ENCODE measurements around the gene ANKRD44.
A peak's percentile ranks its signal among the peaks of the same experiment; 100 is the strongest.

The ANKRD44 gene

DNA sequence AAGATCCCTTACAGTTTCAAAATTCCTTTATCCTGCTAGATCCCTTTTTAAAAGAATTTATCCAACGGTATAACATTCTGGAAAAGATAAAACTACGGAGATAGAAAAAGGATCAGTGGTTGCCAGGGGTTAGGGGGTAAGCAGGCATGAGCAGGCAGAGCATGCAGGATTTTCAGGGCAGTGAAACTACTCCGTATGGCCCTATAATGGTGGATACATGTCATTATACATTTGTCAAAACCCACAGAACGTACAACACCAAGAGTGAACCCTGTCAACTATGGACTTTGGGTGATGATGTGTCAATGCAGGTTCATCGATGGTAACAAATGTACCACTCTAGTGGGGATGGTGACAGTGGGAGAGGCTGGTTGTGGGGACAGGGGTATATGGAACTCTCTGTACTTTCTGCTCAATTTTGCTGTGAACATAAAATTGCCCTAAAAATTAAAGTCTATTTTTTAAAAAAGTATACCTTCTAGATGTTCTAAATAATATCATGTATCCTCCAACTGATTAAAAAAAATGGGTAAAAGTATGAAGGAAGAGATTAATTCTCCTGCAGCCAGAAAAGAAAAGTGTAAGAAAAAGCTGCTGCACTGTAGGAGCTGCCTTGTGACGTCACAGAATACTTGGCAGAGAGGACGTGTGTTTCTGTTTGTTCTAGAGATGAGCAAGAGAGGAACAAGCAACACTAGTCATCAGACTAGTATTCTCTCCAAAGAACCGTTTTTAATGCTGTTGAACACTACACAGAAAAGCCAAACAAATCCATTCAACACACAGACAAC lies 23.6 kb downstream of the ANKRD44 start:
- TF ChIP-seq, protein P1, sequence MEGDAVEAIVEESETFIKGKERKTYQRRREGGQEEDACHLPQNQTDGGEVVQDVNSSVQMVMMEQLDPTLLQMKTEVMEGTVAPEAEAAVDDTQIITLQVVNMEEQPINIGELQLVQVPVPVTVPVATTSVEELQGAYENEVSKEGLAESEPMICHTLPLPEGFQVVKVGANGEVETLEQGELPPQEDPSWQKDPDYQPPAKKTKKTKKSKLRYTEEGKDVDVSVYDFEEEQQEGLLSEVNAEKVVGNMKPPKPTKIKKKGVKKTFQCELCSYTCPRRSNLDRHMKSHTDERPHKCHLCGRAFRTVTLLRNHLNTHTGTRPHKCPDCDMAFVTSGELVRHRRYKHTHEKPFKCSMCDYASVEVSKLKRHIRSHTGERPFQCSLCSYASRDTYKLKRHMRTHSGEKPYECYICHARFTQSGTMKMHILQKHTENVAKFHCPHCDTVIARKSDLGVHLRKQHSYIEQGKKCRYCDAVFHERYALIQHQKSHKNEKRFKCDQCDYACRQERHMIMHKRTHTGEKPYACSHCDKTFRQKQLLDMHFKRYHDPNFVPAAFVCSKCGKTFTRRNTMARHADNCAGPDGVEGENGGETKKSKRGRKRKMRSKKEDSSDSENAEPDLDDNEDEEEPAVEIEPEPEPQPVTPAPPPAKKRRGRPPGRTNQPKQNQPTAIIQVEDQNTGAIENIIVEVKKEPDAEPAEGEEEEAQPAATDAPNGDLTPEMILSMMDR (IDR thresholded peaks at IDR 0.05; ENCODE audit: control extremely low read depth, extremely low read depth, low read depth, missing control alignments), result no peak
- ChIA-PET CTCF (interaction anchor here (1.0 to 1.8 kb wide), 3 partner anchors 10 to 16 kb away, joined by 3 to 11 read pairs (median 5); no protein-coding TSS in a partner anchor), POLR2A (interaction anchor here (0.5 kb wide), 1 partner anchor 13 kb away, joined by 6 read pairs; no protein-coding TSS in a partner anchor)
- peak; percentile 68 for DNase-seq (ENCODE audit: extremely low spot score)

DNA sequence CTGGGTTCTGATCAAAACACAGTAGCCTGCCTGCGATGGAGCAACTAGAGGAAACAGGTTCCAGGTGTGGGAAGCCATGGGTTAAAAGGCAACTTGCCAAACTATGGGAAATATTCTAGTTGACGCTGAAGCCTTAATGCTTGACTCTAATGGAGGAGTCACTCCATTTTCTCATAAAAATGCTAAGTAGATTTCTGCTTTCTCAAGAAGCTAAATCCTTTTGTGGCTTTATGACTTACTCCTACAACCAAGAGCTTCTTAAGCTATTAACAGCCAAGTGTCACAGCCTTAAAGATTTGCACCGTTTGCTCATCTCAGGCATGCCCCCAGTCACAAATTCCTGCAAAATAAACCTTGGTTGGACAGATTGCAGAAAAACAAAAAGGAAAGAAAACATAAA lies 25.2 kb downstream of the ANKRD44 start:
- ChIA-PET CTCF (interaction anchor here (0.9 to 1.8 kb wide), 10 partner anchors 9 to 93 kb away, joined by 3 to 5 read pairs (median 3); no protein-coding TSS in a partner anchor), POLR2A (no interaction called here)
- TF ChIP-seq, protein P1 (IDR thresholded peaks at IDR 0.05; ENCODE audit: control extremely low read depth, extremely low read depth, low read depth, missing control alignments), result no peak
- no peak for DNase-seq (ENCODE audit: extremely low spot score)

DNA sequence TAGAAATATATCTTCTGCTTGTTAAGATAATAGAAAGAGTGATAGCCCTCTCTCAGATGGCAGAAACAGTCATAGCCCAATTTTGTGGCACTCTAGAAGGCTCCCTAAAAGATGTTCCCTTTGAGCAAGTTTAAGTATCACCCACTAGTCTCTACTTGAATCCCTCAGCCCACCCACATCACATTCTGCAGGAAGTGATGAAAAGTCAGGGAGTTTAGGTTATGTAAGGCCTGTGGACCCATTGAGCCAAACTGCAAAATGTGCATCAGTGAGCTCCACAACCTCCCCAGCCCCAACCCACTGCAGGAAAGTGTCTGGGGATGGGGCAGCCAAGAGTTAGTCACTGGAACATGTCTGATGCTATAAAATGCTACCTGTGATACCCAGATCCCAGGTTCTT lies 25.6 kb downstream of the ANKRD44 start:
- TF ChIP-seq, protein P1 (IDR thresholded peaks at IDR 0.05; ENCODE audit: control extremely low read depth, extremely low read depth, low read depth, missing control alignments), result no peak
- CTCF ChIA-PET, result interaction anchor here (0.9 to 1.8 kb wide), 9 partner anchors 8 to 93 kb away, joined by 3 to 5 read pairs (median 3); no protein-coding TSS in a partner anchor
- POLR2A ChIA-PET, result no interaction called here
- no peak for DNase-seq (ENCODE audit: extremely low spot score)

DNA sequence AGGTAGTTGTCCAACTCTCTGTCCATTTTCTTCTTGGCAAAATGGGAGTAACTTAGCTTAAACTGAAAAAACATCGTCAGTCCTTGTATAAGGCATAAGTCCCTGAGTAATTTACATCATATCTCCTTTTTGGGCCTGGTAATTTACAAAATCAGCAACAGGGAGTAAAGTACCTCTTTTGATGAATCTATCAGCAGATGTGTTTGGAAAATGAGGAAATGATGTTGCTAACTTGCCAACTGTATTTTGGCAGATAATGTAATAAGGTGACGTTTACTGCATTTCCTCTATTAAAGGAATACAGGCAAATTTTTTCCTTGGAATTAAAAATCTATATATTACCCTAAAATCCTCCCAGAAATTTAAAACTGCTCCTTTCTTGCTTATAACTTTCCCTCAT lies 29.2 kb downstream of the ANKRD44 start:
- CTCF ChIA-PET, result interaction anchor here (1.0 to 1.7 kb wide), 5 partner anchors 11 to 168 kb away, joined by 3 to 4 read pairs (median 3); no protein-coding TSS in a partner anchor
- POLR2A ChIA-PET, result no interaction called here
- TF ChIP-seq, protein P1 (IDR thresholded peaks at IDR 0.05; ENCODE audit: control extremely low read depth, extremely low read depth, low read depth, missing control alignments), result no peak
- no peak for DNase-seq (ENCODE audit: extremely low spot score)

DNA sequence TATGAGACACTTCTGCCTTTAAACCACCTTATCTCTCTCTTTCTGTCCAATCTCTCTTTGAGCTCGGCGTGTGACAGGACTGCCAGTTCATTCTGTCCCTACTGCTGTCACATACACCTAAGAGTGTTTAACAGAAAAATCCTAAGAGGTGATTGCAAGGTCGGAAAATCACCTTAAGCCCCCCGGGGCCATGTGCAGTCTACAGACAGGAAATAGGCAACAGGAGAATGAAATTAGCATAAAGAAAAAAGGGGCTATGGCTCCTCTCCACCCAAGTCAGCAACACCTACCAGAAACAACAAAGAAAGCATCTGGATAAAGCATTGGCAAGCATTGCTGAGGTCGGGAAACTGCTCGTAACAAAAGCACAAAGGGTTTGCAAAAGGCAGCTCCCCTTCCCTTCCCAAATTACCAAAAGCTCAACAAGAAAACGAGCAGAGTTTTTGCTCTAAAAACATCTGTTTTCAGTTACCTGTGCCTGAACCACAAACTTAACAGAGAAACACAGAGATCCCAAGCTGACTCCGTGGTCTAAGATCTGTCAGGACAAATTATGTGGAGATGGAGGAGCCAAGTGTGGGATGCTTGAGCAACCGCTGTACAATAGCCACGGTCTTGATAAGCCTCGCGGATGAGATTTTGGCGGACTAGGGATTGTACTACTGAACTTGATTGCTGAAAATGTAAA lies 30.4 kb downstream of the ANKRD44 start:
- no peak for DNase-seq (ENCODE audit: extremely low spot score)
- CTCF ChIA-PET, result interaction anchor here (1.0 to 1.7 kb wide), 5 partner anchors 10 to 40 kb away, joined by 3 to 4 read pairs (median 3); no protein-coding TSS in a partner anchor
- TF ChIP-seq, protein P1 (IDR thresholded peaks at IDR 0.05; ENCODE audit: control extremely low read depth, extremely low read depth, low read depth, missing control alignments), result no peak
- POLR2A ChIA-PET, result no interaction called here
